WTC11 (cell line): ENCODE data around the gene OLIG1. TPM values are rescaled to one million over a fixed set of nuclear protein-coding genes. Genes with fewer than 3 reads are reported as not detected.

Experiments used
- ATAC-seq: fragments of 200-7000 bp; cut with Tn5 transposase; 2 replicates; pipeline ENCODE4 v1.10.0; 2021; ENCODE audit warnings: mild to moderate bottlenecking, moderate library complexity
- CTCF ChIA-PET: fragments of 300-600 bp; sonication (Branson Sonifier 250); formaldehyde crosslinking; loops from one replicate; lab custom pipeline; 2021; ENCODE audit warnings: antibody characterized with exemption; lab: Charles Lee
- POLR2A ChIA-PET: fragments of 350-600 bp; sonication (Branson Sonifier 250); formaldehyde crosslinking; loops from one replicate; lab custom pipeline; 2021; ENCODE audit warnings: antibody characterized with exemption; lab: Charles Lee
- DNase-seq: peaks from one replicate; pipeline ENCODE4 v3.0.0; 2021; ENCODE audit warnings: low spot score
- H3K27ac Mint-ChIP-seq: 2 replicates; pipeline ENCODE4 v1.8.0; 2021; ENCODE audit warnings: mixed read lengths
- H3K27me3 Mint-ChIP-seq: 2 replicates; pipeline ENCODE4 v1.8.0; 2021; ENCODE audit warnings: low read depth, mild to moderate bottlenecking, moderate library complexity, mixed read lengths
- H3K36me3 Mint-ChIP-seq: 2 replicates; pipeline ENCODE4 v1.8.0; 2021; ENCODE audit warnings: mixed read lengths
- H3K4me1 Mint-ChIP-seq: 2 replicates; pipeline ENCODE4 v1.8.0; 2022; ENCODE audit warnings: mixed read lengths
- H3K4me3 Mint-ChIP-seq: 2 replicates; pipeline ENCODE4 v1.8.0; 2021; ENCODE audit warnings: mild to moderate bottlenecking, moderate library complexity, mixed read lengths
- H3K9me3 Mint-ChIP-seq: 2 replicates; pipeline ENCODE4 v1.8.0; 2021; ENCODE audit warnings: mixed read lengths
- ELF4 ChIP-seq: sonication (generic); formaldehyde crosslinking; IDR thresholded peaks from 2 replicates; pipeline ENCODE4 v1.8.1; 2022; ENCODE audit warnings: low read depth, mild to moderate bottlenecking, moderate library complexity, missing genetic modification reagents
- EMX1 ChIP-seq: fragments of 250-450 bp; sonication (Bioruptor Pico); IDR thresholded peaks from 2 replicates; pipeline ENCODE4 v1.8.0; 2021; ENCODE audit warnings: mild to moderate bottlenecking
- ESRRA ChIP-seq: sonication (generic); formaldehyde crosslinking; IDR thresholded peaks from 2 replicates; pipeline ENCODE4 v1.8.1; 2022; ENCODE audit warnings: mild to moderate bottlenecking, missing genetic modification reagents, borderline replicate concordance
- ETV6 ChIP-seq: sonication (generic); formaldehyde crosslinking; IDR thresholded peaks from 2 replicates; pipeline ENCODE4 v1.8.1; 2022; ENCODE audit warnings: mild to moderate bottlenecking, missing genetic modification reagents
- FOXP1 ChIP-seq: sonication (generic); formaldehyde crosslinking; IDR thresholded peaks from 2 replicates; pipeline ENCODE4 v1.8.0; 2022; ENCODE audit warnings: missing genetic modification reagents, mild to moderate bottlenecking, moderate library complexity, borderline replicate concordance
- IRF2 ChIP-seq: sonication (generic); formaldehyde crosslinking; IDR thresholded peaks from 2 replicates; pipeline ENCODE4 v1.8.0; 2022; ENCODE audit warnings: low read depth, missing genetic modification reagents, borderline replicate concordance
- JAZF1 ChIP-seq: fragments of 250-450 bp; sonication (Bioruptor Pico); IDR thresholded peaks from 2 replicates; pipeline ENCODE4 v1.9.0; 2021; ENCODE audit warnings: moderate library complexity, mild to moderate bottlenecking, inconsistent platforms
- MXD4 ChIP-seq: fragments of 250-450 bp; sonication (Bioruptor Pico); IDR thresholded peaks from 2 replicates; pipeline ENCODE4 v1.8.0; 2021; ENCODE audit warnings: mild to moderate bottlenecking, moderate library complexity, borderline replicate concordance
- NR3C1 ChIP-seq: sonication (generic); formaldehyde crosslinking; conservative IDR thresholded peaks from 2 replicates; pipeline ENCODE4 v1.8.1; 2023; ENCODE audit warnings: low read depth, mild to moderate bottlenecking, missing genetic modification reagents
- RORB ChIP-seq: fragments of 250-450 bp; sonication (Bioruptor Pico); IDR thresholded peaks from 2 replicates; pipeline ENCODE4 v1.9.0; 2021; ENCODE audit warnings: mild to moderate bottlenecking
- TEAD4 ChIP-seq: sonication (generic); formaldehyde crosslinking; IDR thresholded peaks from 2 replicates; pipeline ENCODE4 v1.8.0; 2022; ENCODE audit warnings: mild to moderate bottlenecking, missing genetic modification reagents
- total RNA-seq: library from RNA; stranded (reverse); gene quantifications from 3 replicates; pipeline ENCODE4 v1.2.3, GENCODE V29; 2021
- TF ChIP-seq, protein P1 (sequence below): sonication (generic); formaldehyde crosslinking; IDR thresholded peaks from 2 replicates; pipeline ENCODE4 v1.8.1; 2022; ENCODE audit warnings: low read depth, mild to moderate bottlenecking, moderate library complexity, missing genetic modification reagents, borderline replicate concordance
- TF ChIP-seq, protein P2 (sequence below): sonication (generic); formaldehyde crosslinking; IDR thresholded peaks from 2 replicates; pipeline ENCODE4 v1.8.1; 2022; ENCODE audit warnings: low read depth, missing genetic modification reagents, borderline replicate concordance
- TF ChIP-seq, protein P3 (sequence below): sonication (generic); formaldehyde crosslinking; conservative IDR thresholded peaks from 2 replicates; pipeline ENCODE4 v1.8.1; 2023; ENCODE audit warnings: mild to moderate bottlenecking, low read depth, missing genetic modification reagents, moderate library complexity
- TF ChIP-seq, protein P4 (sequence below): sonication (generic); formaldehyde crosslinking; IDR thresholded peaks from 2 replicates; pipeline ENCODE4 v1.8.0; 2023; ENCODE audit warnings: mild to moderate bottlenecking, missing genetic modification reagents
- TF ChIP-seq, protein P5 (sequence below): sonication (generic); formaldehyde crosslinking; IDR thresholded peaks from 2 replicates; pipeline ENCODE4 v1.8.1; 2023; ENCODE audit warnings: mild to moderate bottlenecking, missing genetic modification reagents
- TF ChIP-seq, protein P6 (sequence below): sonication (generic); formaldehyde crosslinking; IDR thresholded peaks from 2 replicates; pipeline ENCODE4 v1.8.0; 2022; ENCODE audit warnings: mild to moderate bottlenecking, missing genetic modification reagents
- TF ChIP-seq, protein P7 (sequence below): sonication (generic); formaldehyde crosslinking; IDR thresholded peaks from 2 replicates; pipeline ENCODE4 v1.8.1; 2022; ENCODE audit warnings: mild to moderate bottlenecking, missing genetic modification reagents, moderate library complexity, borderline replicate concordance

The OLIG1 gene
- total RNA-seq, 1 experiment from 2014 or later: 2.1 TPM

DNA sequence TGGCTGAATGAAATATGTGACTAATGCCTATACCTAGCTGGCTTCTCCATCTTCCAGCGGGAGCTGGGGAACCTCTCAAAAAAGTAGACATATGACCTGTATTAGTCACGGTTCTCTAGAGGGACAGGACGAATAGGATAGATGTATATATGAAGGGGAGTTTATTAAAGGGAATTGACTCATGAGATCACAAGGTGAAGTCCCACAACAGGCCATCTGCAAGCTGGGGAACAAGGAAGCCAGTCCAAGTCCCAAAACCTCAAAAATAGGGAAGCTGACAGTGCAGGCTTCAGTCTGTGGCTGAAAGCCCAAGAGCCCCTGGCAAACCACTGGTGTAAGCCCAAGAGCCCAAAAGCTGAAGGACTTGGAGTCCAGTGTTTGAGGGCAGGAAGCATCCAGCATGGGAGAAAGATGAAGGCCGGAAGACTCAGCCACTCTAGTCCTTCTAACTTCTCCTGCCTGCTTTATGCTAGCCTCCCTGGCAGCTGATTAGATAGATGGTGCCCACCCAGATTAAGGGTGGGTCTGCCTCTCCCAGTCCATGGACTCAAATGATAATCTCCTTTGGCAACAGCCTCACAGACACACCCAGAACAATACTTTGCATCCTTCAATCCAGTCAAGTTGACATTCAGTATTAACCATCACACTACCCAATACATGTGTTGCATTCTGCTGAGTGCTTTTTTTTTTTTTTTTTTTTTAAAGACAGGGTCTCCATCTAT, 19.6 kb downstream of the OLIG1 start (continued):
- TF ChIP-seq, protein P1, sequence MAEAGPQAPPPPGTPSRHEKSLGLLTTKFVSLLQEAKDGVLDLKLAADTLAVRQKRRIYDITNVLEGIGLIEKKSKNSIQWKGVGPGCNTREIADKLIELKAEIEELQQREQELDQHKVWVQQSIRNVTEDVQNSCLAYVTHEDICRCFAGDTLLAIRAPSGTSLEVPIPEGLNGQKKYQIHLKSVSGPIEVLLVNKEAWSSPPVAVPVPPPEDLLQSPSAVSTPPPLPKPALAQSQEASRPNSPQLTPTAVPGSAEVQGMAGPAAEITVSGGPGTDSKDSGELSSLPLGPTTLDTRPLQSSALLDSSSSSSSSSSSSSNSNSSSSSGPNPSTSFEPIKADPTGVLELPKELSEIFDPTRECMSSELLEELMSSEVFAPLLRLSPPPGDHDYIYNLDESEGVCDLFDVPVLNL: no peak
- TF ChIP-seq, protein P2, sequence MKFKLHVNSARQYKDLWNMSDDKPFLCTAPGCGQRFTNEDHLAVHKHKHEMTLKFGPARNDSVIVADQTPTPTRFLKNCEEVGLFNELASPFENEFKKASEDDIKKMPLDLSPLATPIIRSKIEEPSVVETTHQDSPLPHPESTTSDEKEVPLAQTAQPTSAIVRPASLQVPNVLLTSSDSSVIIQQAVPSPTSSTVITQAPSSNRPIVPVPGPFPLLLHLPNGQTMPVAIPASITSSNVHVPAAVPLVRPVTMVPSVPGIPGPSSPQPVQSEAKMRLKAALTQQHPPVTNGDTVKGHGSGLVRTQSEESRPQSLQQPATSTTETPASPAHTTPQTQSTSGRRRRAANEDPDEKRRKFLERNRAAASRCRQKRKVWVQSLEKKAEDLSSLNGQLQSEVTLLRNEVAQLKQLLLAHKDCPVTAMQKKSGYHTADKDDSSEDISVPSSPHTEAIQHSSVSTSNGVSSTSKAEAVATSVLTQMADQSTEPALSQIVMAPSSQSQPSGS (CRISPR knock-in tag): no peak
- no peak for TF ChIP-seq FOXP1 (CRISPR knock-in tag)

DNA sequence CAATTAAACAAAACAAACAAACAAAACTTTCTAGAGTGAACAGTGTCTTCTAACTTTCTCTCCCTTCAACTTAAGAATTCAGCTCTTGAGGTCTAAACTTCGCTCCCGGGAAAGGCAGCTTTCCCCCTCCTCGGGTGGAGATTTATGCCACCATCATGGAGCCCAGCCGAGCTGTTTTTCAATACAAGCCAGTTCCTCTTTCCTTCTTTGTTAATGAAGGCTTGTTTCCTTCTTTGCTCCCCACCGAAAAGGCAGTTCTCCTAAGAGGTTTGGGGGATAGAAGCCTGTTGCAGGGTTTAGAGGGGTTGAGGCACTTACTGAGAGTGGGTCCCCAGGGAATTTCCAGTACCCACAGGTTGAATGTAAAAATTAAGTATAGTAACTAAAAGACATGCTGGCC, 26.5 kb downstream of the OLIG1 start:
- Mint-ChIP-seq H3K27ac (no peak overlapping the region), H3K27me3 (no peaks in the 10 kb centered on the region; the same call in 1 of the 2 replicates), H3K9me3 (no peaks in the 10 kb centered on the region), H3K4me1 (peaks cover 28% of the 10 kb centered on the region), H3K36me3 (no peaks in the 10 kb centered on the region), H3K4me3 (no peak overlapping the region)
- POLR2A ChIA-PET: no interaction called here
- DNase-seq: no peak
- ATAC-seq: no peak
- CTCF ChIA-PET: interaction anchor here (0.6 to 1.3 kb wide), 8 partner anchors 28 to 156 kb away, joined by 3 to 8 read pairs (median 4); no protein-coding TSS in a partner anchor
- no peak for TF ChIP-seq ELF4
- no peak for TF ChIP-seq ETV6 (CRISPR knock-in tag)
- TF ChIP-seq NR3C1 (CRISPR knock-in tag): no peak
- TF ChIP-seq, protein P3, sequence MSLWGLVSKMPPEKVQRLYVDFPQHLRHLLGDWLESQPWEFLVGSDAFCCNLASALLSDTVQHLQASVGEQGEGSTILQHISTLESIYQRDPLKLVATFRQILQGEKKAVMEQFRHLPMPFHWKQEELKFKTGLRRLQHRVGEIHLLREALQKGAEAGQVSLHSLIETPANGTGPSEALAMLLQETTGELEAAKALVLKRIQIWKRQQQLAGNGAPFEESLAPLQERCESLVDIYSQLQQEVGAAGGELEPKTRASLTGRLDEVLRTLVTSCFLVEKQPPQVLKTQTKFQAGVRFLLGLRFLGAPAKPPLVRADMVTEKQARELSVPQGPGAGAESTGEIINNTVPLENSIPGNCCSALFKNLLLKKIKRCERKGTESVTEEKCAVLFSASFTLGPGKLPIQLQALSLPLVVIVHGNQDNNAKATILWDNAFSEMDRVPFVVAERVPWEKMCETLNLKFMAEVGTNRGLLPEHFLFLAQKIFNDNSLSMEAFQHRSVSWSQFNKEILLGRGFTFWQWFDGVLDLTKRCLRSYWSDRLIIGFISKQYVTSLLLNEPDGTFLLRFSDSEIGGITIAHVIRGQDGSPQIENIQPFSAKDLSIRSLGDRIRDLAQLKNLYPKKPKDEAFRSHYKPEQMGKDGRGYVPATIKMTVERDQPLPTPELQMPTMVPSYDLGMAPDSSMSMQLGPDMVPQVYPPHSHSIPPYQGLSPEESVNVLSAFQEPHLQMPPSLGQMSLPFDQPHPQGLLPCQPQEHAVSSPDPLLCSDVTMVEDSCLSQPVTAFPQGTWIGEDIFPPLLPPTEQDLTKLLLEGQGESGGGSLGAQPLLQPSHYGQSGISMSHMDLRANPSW: no peak
- TF ChIP-seq, protein P1: no peak
- TF ChIP-seq ESRRA (CRISPR knock-in tag): no peak
- TF ChIP-seq MXD4 (CRISPR knock-in tag): no peak
- no peak for TF ChIP-seq JAZF1 (CRISPR knock-in tag)
- TF ChIP-seq RORB: no peak
- TF ChIP-seq, protein P4, sequence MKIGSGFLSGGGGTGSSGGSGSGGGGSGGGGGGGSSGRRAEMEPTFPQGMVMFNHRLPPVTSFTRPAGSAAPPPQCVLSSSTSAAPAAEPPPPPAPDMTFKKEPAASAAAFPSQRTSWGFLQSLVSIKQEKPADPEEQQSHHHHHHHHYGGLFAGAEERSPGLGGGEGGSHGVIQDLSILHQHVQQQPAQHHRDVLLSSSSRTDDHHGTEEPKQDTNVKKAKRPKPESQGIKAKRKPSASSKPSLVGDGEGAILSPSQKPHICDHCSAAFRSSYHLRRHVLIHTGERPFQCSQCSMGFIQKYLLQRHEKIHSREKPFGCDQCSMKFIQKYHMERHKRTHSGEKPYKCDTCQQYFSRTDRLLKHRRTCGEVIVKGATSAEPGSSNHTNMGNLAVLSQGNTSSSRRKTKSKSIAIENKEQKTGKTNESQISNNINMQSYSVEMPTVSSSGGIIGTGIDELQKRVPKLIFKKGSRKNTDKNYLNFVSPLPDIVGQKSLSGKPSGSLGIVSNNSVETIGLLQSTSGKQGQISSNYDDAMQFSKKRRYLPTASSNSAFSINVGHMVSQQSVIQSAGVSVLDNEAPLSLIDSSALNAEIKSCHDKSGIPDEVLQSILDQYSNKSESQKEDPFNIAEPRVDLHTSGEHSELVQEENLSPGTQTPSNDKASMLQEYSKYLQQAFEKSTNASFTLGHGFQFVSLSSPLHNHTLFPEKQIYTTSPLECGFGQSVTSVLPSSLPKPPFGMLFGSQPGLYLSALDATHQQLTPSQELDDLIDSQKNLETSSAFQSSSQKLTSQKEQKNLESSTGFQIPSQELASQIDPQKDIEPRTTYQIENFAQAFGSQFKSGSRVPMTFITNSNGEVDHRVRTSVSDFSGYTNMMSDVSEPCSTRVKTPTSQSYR (CRISPR knock-in tag): no peak
- TF ChIP-seq, protein P5, sequence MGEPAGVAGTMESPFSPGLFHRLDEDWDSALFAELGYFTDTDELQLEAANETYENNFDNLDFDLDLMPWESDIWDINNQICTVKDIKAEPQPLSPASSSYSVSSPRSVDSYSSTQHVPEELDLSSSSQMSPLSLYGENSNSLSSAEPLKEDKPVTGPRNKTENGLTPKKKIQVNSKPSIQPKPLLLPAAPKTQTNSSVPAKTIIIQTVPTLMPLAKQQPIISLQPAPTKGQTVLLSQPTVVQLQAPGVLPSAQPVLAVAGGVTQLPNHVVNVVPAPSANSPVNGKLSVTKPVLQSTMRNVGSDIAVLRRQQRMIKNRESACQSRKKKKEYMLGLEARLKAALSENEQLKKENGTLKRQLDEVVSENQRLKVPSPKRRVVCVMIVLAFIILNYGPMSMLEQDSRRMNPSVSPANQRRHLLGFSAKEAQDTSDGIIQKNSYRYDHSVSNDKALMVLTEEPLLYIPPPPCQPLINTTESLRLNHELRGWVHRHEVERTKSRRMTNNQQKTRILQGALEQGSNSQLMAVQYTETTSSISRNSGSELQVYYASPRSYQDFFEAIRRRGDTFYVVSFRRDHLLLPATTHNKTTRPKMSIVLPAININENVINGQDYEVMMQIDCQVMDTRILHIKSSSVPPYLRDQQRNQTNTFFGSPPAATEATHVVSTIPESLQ (CRISPR knock-in tag): no peak
- TF ChIP-seq, protein P6, sequence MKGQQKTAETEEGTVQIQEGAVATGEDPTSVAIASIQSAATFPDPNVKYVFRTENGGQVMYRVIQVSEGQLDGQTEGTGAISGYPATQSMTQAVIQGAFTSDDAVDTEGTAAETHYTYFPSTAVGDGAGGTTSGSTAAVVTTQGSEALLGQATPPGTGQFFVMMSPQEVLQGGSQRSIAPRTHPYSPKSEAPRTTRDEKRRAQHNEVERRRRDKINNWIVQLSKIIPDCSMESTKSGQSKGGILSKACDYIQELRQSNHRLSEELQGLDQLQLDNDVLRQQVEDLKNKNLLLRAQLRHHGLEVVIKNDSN (CRISPR knock-in tag): no peak
- TF ChIP-seq EMX1 (CRISPR knock-in tag): no peak
- TF ChIP-seq, protein P7, sequence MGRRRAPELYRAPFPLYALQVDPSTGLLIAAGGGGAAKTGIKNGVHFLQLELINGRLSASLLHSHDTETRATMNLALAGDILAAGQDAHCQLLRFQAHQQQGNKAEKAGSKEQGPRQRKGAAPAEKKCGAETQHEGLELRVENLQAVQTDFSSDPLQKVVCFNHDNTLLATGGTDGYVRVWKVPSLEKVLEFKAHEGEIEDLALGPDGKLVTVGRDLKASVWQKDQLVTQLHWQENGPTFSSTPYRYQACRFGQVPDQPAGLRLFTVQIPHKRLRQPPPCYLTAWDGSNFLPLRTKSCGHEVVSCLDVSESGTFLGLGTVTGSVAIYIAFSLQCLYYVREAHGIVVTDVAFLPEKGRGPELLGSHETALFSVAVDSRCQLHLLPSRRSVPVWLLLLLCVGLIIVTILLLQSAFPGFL: no peak
- no peak for TF ChIP-seq TEAD4 (CRISPR knock-in tag)
- TF ChIP-seq IRF2 (CRISPR knock-in tag): no peak
